Measurements from ENCODE around the gene DCAF5. TPM values are rescaled to one million over a fixed set of nuclear protein-coding genes. Genes with fewer than 3 reads are reported as not detected.

The DCAF5 gene
- polyA plus RNA-seq, 3 donors: 22.2 to 55.1 (median 30.6) TPM

GRCh38 chr14:69059658-69060623 is 93.0 kb downstream of the DCAF5 start:
- intact Hi-C loops (cut with micrococcal nuclease): no loop called here
- H3K9me3 Mint-ChIP-seq: peaks cover 0 to 1% (median 0%) of the 10 kb centered on the region in 7 donors
- H3K4me1 Mint-ChIP-seq: peaks cover 27% of the 10 kb centered on the region

More at GRCh38 chr14:69059658-69060623, 93.0 kb downstream of the DCAF5 start:
- Histone ChIP-seq H4K20me1 (ENCODE audit: insufficient read depth, low read length) (no peaks in the 10 kb centered on the region), H3K4me2 (replicated peaks; ENCODE audit: extremely low read depth, low read length, poor library complexity, severe bottlenecking) (peak overlapping the region; percentile 62), H3K27me3 (ENCODE audit: control insufficient read depth in 2 of 2, insufficient read depth in 2 of 2, low read length in 2 of 2) (no peaks in the 10 kb centered on the region), H3K27ac (ENCODE audit: low read depth in 1 of 2, low read length in 2 of 2) (peak overlapping the region; percentile 85 to 92), H3K4me1 (ENCODE audit: control insufficient read depth in 1 of 2, insufficient read depth in 2 of 2, low read length in 2 of 2) (peaks cover 29 to 30% of the 10 kb centered on the region in 2 donors), H3K79me2 (ENCODE audit: insufficient read depth, low read length) (no peaks in the 10 kb centered on the region), H3K36me3 (replicated peaks in 1 of 2; ENCODE audit: control insufficient read depth in 1 of 2, insufficient read depth in 2 of 2, low read length in 2 of 2) (peaks cover 37 to 70% of the 10 kb centered on the region in 2 donors), H3K9me3 (replicated peaks in 1 of 2; ENCODE audit: control insufficient read depth in 1 of 2, insufficient read depth in 1 of 2, low read length in 2 of 2) (no peaks in the 10 kb centered on the region), H3K4me3 (replicated peaks in 1 of 3; ENCODE audit: low read depth in 2 of 3, low read length in 3 of 3) (peak overlapping the region in 2 of 3 experiments; percentile 41 to 55), H3K9ac (ENCODE audit: insufficient read depth, low read length, poor library complexity, severe bottlenecking) (peak overlapping the region; percentile 57), H2AFZ (ENCODE audit: insufficient read depth, low read depth, low read length, poor library complexity, severe bottlenecking) (peak overlapping the region; percentile 66)
- WGBS (ENCODE audit: insufficient coverage): 40% methylated on average over 5 of the region's 8 CpGs
- DNase-seq: peak; percentile 86 to 96 (median 93)
- Mint-ChIP-seq H3K36me3 (peaks cover 65 to 79% of the 10 kb centered on the region in 2 donors), H3K4me3 (peak overlapping the region; percentile 51 to 63), H3K27me3 (ENCODE audit: low read depth in 3 of 3) (peaks cover 0 to 3% (median 0%) of the 10 kb centered on the region in 3 donors), H3K27ac (peak overlapping the region; percentile 93 to 99 (median 97))
- TF ChIP-seq CTCF (IDR thresholded peaks at IDR 0.05): no peak

Measured in CD14-positive monocyte (primary cell).